Measurements from ENCODE around the gene HES7. TPM values are rescaled to one million over a fixed set of nuclear protein-coding genes. Genes with fewer than 3 reads are reported as not detected.

Gene HES7
- total and polyA plus RNA-seq, 7 donors = 0.16 TPM; not detected in 6

- DNase-seq = peak; percentile 87
- H3K4me1 ChIP-seq = peaks cover 0 to 66% (median 62%) of the 10 kb centered on the region in 4 donors
- H3K36me3 ChIP-seq = no peaks in the 10 kb centered on the region
- H3K27me3 ChIP-seq = peaks cover 12 to 78% (median 71%) of the 10 kb centered on the region in 3 donors
- H3K27ac ChIP-seq = peak overlapping the region; percentile 76 to 87 (median 80)
- 0 to 1% methylated on average over 28 of the region's 28 CpGs for WGBS, 2 donors
- TF ChIP-seq EP300 (IDR thresholded peaks at IDR 0.05) (no peak), POLR2AphosphoS5 (IDR thresholded peaks at IDR 0.05) (peak in 2 of 4 donors; percentile 32 to 71), POLR2A (IDR thresholded peaks at IDR 0.05) (no peak)
- H3K4me3 ChIP-seq = peak overlapping the region; percentile 40 to 59 (median 53)
- no peaks in the 10 kb centered on the region for H3K9me3 ChIP-seq
- intact Hi-C loops (cut with DNase I) = loop anchor here (1.0 to 5.0 kb wide), 8 partner anchors 25 to 177 kb away; partner anchors contain the start of genes CTC1, PFAS, SLC25A35 and TMEM107
These were observed 4.1 kb downstream of the HES7 start for GRCh38 chr17:8119581-8120519.

- no peaks in the 10 kb centered on the region for H3K36me3 ChIP-seq
- H3K27ac ChIP-seq = peak overlapping the region; percentile 76 to 87 (median 80)
- peak overlapping the region; percentile 40 to 59 (median 53) for H3K4me3 ChIP-seq
- intact Hi-C loops (cut with DNase I) = loop anchor here (1.0 to 5.0 kb wide), 7 partner anchors 24 to 178 kb away; partner anchors contain the start of genes CTC1, PFAS and SLC25A35
- peaks cover 12 to 78% (median 71%) of the 10 kb centered on the region in 3 donors for H3K27me3 ChIP-seq
- no peaks in the 10 kb centered on the region for H3K9me3 ChIP-seq
- WGBS, 2 donors = 0 to 1% methylated on average over 38 of the region's 38 CpGs
- TF ChIP-seq POLR2AphosphoS5 (IDR thresholded peaks at IDR 0.05) (peak in 1 of 4 donors; percentile 28), EP300 (IDR thresholded peaks at IDR 0.05) (no peak), POLR2A (IDR thresholded peaks at IDR 0.05) (no peak), CTCF (IDR thresholded peaks at IDR 0.05) (peak; percentile 90 to 95 (median 90))
- peak; percentile 96 for DNase-seq
- H3K4me1 ChIP-seq = peaks cover 0 to 57% (median 54%) of the 10 kb centered on the region in 4 donors
These were observed 4.9 kb downstream of the HES7 start for GRCh38 chr17:8118769-8119580.

- peaks cover 8 to 78% (median 70%) of the 10 kb centered on the region in 3 donors for H3K27me3 ChIP-seq
- TF ChIP-seq POLR2A (IDR thresholded peaks at IDR 0.05) = no peak
- TF ChIP-seq CTCF (IDR thresholded peaks at IDR 0.05) = no peak
- no peak for TF ChIP-seq POLR2AphosphoS5 (IDR thresholded peaks at IDR 0.05)
- no peak for TF ChIP-seq EP300 (IDR thresholded peaks at IDR 0.05)
- DNase-seq = peak; percentile 84
- H3K36me3 ChIP-seq = no peaks in the 10 kb centered on the region
- peaks cover 0 to 49% (median 46%) of the 10 kb centered on the region in 4 donors for H3K4me1 ChIP-seq
- peak within 1 kb of the TSS; percentile 40 to 59 (median 53) for H3K4me3 ChIP-seq
- H3K27ac ChIP-seq = peak within 1 kb of the TSS; percentile 76 to 87 (median 80)
- no peaks in the 10 kb centered on the region for H3K9me3 ChIP-seq
- intact Hi-C loops (cut with DNase I) = loop anchor here (2.0 to 5.0 kb wide), 5 partner anchors 23 to 179 kb away; partner anchors contain the start of genes CTC1, PFAS and SLC25A35
- 1% methylated on average over 33 of the region's 33 CpGs for WGBS, 2 donors
These were observed 5.7 kb downstream of the HES7 start, which contains the start of gene ALOXE3 for GRCh38 chr17:8117980-8118768. Gene ALOXE3, minus strand, starts transcription at chr17:8118514. Its CDS starts 524 bp downstream, at chr17:8117990.

GRCh38 chr17:8117367-8117979 lies 6.4 kb downstream of the HES7 start:
- intact Hi-C loops (cut with DNase I) = loop anchor here (5.0 kb wide), 3 partner anchors 35 to 180 kb away; partner anchors contain the start of gene SLC25A35
- peak overlapping the region in 2 of 4 donors; percentile 83 to 87 for H3K27ac ChIP-seq
- TF ChIP-seq CTCF (IDR thresholded peaks at IDR 0.05) (no peak), POLR2A (IDR thresholded peaks at IDR 0.05) (no peak), POLR2AphosphoS5 (IDR thresholded peaks at IDR 0.05) (no peak), EP300 (IDR thresholded peaks at IDR 0.05) (no peak)

More at GRCh38 chr17:8117367-8117979, 6.4 kb downstream of the HES7 start:
- 4 to 6% methylated on average over 18 of the region's 18 CpGs for WGBS, 2 donors
- H3K36me3 ChIP-seq = no peaks in the 10 kb centered on the region
- H3K4me1 ChIP-seq = peaks cover 0 to 42% (median 39%) of the 10 kb centered on the region in 4 donors
- H3K27me3 ChIP-seq = peaks cover 8 to 78% (median 70%) of the 10 kb centered on the region in 3 donors
- H3K9me3 ChIP-seq = no peaks in the 10 kb centered on the region
- H3K4me3 ChIP-seq = peak overlapping the region in 3 of 4 donors; percentile 49 to 59 (median 57)
- DNase-seq = no peak

Data from sigmoid colon (tissue), 7 donors.